ENCODE measurements around the gene TSPEAR.

Gene TSPEAR

DNA sequence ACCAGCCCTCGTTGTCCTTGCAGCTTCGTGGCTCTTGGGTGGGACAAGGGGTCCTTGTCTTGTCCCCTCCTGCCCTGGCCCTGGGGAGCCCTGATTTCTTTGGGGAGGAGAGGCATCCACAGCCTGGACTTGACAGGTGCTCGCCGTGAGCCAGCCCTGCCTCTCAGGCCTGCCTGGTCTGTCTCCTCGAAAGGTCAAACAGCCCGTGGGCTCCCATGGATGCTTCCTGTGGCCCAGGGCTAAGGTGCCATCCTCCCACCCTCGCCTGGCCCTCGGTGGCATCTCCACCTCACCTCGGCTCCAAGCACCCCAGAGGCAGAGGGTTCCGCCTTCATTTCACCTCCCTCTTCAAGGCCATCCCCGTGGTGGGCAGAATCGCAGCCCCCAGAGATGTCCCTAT is 247.0 kb downstream of the TSPEAR start:
- TF ChIP-seq, protein P1, sequence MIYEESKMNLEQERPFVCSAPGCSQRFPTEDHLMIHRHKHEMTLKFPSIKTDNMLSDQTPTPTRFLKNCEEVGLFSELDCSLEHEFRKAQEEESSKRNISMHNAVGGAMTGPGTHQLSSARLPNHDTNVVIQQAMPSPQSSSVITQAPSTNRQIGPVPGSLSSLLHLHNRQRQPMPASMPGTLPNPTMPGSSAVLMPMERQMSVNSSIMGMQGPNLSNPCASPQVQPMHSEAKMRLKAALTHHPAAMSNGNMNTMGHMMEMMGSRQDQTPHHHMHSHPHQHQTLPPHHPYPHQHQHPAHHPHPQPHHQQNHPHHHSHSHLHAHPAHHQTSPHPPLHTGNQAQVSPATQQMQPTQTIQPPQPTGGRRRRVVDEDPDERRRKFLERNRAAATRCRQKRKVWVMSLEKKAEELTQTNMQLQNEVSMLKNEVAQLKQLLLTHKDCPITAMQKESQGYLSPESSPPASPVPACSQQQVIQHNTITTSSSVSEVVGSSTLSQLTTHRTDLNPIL (CRISPR knock-in tag; IDR thresholded peaks at IDR 0.05; ENCODE audit: low read depth), result no peak
- TF ChIP-seq ISL1 (CRISPR knock-in tag; IDR thresholded peaks at IDR 0.05), result no peak
- no peak for TF ChIP-seq SNAI2 (CRISPR knock-in tag; IDR thresholded peaks at IDR 0.05)
- no peak for TF ChIP-seq RARB (CRISPR knock-in tag; IDR thresholded peaks at IDR 0.05)
- TF ChIP-seq ZNF70 (CRISPR knock-in tag; IDR thresholded peaks at IDR 0.05), result no peak
- TF ChIP-seq, protein P2, sequence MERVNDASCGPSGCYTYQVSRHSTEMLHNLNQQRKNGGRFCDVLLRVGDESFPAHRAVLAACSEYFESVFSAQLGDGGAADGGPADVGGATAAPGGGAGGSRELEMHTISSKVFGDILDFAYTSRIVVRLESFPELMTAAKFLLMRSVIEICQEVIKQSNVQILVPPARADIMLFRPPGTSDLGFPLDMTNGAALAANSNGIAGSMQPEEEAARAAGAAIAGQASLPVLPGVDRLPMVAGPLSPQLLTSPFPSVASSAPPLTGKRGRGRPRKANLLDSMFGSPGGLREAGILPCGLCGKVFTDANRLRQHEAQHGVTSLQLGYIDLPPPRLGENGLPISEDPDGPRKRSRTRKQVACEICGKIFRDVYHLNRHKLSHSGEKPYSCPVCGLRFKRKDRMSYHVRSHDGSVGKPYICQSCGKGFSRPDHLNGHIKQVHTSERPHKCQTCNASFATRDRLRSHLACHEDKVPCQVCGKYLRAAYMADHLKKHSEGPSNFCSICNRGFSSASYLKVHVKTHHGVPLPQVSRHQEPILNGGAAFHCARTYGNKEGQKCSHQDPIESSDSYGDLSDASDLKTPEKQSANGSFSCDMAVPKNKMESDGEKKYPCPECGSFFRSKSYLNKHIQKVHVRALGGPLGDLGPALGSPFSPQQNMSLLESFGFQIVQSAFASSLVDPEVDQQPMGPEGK (CRISPR knock-in tag; IDR thresholded peaks at IDR 0.05; ENCODE audit: borderline replicate concordance), result no peak
- TF ChIP-seq CSDC2 (CRISPR knock-in tag; IDR thresholded peaks at IDR 0.05), result no peak
- no peak for TF ChIP-seq ZFP3 (CRISPR knock-in tag; IDR thresholded peaks at IDR 0.05)
- TF ChIP-seq ESRRG (CRISPR knock-in tag; IDR thresholded peaks at IDR 0.05), result no peak
- ATAC-seq, result no peak

DNA sequence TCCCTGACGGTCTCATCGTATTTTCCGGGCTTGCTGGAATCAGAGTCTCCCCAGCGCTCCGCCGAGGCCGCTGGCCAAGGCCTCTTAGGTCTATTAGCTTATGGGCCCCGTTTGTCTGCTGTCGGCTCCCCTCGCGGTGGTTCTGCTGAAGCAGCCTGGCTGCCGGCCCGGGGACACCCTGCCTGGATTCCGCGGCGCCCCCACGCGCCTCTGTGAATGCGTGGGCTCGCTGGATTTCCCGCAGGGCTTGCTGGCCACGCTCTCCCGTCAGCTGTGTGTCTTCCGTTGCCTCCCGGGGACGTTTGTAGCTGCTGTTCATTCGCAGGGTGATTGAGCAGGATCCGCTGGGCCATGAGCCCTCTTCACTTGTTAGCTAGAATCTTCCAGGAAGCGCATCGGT is 247.6 kb downstream of the TSPEAR start:
- no peak for TF ChIP-seq SNAI2 (CRISPR knock-in tag; IDR thresholded peaks at IDR 0.05)
- TF ChIP-seq PPARA (CRISPR knock-in tag; IDR thresholded peaks at IDR 0.05; ENCODE audit: borderline replicate concordance), result no peak
- TF ChIP-seq ESRRG (CRISPR knock-in tag; IDR thresholded peaks at IDR 0.05), result no peak
- TF ChIP-seq, protein P3, sequence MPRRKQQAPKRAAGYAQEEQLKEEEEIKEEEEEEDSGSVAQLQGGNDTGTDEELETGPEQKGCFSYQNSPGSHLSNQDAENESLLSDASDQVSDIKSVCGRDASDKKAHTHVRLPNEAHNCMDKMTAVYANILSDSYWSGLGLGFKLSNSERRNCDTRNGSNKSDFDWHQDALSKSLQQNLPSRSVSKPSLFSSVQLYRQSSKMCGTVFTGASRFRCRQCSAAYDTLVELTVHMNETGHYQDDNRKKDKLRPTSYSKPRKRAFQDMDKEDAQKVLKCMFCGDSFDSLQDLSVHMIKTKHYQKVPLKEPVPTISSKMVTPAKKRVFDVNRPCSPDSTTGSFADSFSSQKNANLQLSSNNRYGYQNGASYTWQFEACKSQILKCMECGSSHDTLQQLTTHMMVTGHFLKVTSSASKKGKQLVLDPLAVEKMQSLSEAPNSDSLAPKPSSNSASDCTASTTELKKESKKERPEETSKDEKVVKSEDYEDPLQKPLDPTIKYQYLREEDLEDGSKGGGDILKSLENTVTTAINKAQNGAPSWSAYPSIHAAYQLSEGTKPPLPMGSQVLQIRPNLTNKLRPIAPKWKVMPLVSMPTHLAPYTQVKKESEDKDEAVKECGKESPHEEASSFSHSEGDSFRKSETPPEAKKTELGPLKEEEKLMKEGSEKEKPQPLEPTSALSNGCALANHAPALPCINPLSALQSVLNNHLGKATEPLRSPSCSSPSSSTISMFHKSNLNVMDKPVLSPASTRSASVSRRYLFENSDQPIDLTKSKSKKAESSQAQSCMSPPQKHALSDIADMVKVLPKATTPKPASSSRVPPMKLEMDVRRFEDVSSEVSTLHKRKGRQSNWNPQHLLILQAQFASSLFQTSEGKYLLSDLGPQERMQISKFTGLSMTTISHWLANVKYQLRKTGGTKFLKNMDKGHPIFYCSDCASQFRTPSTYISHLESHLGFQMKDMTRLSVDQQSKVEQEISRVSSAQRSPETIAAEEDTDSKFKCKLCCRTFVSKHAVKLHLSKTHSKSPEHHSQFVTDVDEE (CRISPR knock-in tag; IDR thresholded peaks at IDR 0.05), result no peak
- TF ChIP-seq ZNF8 (CRISPR knock-in tag; IDR thresholded peaks at IDR 0.05), result no peak
- no peak for ATAC-seq

DNA sequence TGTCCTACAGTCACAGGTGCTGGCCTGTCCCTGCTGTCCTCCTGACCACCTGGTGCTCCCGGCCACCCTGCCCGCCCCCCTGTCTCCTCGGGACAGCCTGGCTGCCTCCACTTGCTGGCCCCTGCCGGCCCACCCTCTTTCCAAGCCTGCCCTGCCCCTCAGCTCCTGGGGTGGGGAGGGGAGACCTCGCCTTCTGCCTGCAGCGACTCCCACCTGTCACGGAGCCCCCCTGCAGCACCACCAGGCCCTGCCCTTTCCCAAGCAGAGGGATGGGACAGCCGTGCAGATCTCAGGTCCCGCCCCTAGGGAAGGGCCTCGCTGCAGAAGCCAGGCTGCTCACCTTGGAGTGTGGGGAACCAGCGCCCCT is 248.6 kb downstream of the TSPEAR start:
- TF ChIP-seq, protein P4, sequence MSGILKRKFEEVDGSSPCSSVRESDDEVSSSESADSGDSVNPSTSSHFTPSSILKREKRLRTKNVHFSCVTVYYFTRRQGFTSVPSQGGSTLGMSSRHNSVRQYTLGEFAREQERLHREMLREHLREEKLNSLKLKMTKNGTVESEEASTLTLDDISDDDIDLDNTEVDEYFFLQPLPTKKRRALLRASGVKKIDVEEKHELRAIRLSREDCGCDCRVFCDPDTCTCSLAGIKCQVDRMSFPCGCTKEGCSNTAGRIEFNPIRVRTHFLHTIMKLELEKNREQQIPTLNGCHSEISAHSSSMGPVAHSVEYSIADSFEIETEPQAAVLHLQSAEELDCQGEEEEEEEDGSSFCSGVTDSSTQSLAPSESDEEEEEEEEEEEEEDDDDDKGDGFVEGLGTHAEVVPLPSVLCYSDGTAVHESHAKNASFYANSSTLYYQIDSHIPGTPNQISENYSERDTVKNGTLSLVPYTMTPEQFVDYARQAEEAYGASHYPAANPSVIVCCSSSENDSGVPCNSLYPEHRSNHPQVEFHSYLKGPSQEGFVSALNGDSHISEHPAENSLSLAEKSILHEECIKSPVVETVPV (CRISPR knock-in tag; IDR thresholded peaks at IDR 0.05), result no peak
- TF ChIP-seq ZNF8 (CRISPR knock-in tag; IDR thresholded peaks at IDR 0.05) (no peak), ESRRG (CRISPR knock-in tag; IDR thresholded peaks at IDR 0.05) (no peak), TCF4 (CRISPR knock-in tag; IDR thresholded peaks at IDR 0.05; ENCODE audit: borderline replicate concordance) (no peak), CSDC2 (CRISPR knock-in tag; IDR thresholded peaks at IDR 0.05) (no peak), OSR1 (CRISPR knock-in tag; IDR thresholded peaks at IDR 0.05) (no peak), SNAI2 (CRISPR knock-in tag; IDR thresholded peaks at IDR 0.05) (no peak), PPARA (CRISPR knock-in tag; IDR thresholded peaks at IDR 0.05; ENCODE audit: borderline replicate concordance) (no peak), ZFP30 (CRISPR knock-in tag; IDR thresholded peaks at IDR 0.05) (no peak), TOX (CRISPR knock-in tag; IDR thresholded peaks at IDR 0.05; ENCODE audit: borderline replicate concordance) (no peak)
- TF ChIP-seq, protein P5, sequence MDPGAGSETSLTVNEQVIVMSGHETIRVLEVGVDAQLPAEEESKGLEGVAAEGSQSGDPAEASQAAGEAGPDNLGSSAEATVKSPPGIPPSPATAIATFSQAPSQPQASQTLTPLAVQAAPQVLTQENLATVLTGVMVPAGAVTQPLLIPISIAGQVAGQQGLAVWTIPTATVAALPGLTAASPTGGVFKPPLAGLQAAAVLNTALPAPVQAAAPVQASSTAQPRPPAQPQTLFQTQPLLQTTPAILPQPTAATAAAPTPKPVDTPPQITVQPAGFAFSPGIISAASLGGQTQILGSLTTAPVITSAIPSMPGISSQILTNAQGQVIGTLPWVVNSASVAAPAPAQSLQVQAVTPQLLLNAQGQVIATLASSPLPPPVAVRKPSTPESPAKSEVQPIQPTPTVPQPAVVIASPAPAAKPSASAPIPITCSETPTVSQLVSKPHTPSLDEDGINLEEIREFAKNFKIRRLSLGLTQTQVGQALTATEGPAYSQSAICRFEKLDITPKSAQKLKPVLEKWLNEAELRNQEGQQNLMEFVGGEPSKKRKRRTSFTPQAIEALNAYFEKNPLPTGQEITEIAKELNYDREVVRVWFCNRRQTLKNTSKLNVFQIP (CRISPR knock-in tag; IDR thresholded peaks at IDR 0.05; ENCODE audit: borderline replicate concordance, low read depth), result no peak
- ATAC-seq, result no peak

DNA sequence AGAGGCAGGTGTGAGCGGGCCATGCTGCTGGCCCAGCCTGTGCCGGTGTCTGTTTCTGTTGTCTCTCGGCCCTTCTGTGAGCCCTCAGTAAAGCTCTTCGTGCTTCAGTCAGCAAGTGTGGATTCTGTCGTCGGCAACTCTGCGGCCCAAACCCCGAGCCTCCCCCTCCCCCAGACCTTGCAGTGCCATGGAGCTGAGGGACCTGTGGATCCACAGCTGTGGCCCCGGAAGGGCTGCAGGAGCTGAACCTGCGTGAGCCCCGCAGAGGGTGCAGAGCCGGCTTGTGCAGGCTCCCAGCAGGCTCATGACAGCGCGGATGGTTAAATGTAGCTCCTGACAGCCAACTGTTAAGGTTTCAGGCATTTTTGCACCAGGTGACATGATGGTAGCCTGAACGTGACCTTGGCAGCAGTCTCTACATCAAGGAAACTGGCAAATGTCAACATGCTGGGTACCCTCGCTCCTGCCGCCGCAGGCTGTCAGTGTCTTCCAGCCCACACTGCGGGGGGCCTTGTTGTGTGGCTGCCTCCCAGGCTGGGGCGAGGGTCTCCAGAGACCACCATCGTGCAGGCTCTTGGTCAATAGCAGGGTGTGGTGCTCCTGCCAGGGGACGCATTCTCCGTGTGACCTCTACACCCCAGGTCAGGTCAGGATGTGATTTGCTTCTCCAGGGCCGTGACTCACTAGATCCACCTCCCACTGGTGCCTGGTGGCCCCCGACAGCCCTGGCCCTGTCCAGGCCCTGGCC is 249.1 kb downstream of the TSPEAR start:
- no peak for ATAC-seq
- TF ChIP-seq ZFP3 (CRISPR knock-in tag; IDR thresholded peaks at IDR 0.05) (no peak), TOX (CRISPR knock-in tag; IDR thresholded peaks at IDR 0.05; ENCODE audit: borderline replicate concordance) (no peak), ZNF8 (CRISPR knock-in tag; IDR thresholded peaks at IDR 0.05) (no peak), GLIS3 (CRISPR knock-in tag; IDR thresholded peaks at IDR 0.05) (no peak), ZC3H10 (CRISPR knock-in tag; IDR thresholded peaks at IDR 0.05) (no peak), ARNTL (CRISPR knock-in tag; IDR thresholded peaks at IDR 0.05; ENCODE audit: borderline replicate concordance, low read depth) (no peak), ISL1 (CRISPR knock-in tag; IDR thresholded peaks at IDR 0.05) (no peak), TCF4 (CRISPR knock-in tag; IDR thresholded peaks at IDR 0.05; ENCODE audit: borderline replicate concordance) (no peak), ESRRG (CRISPR knock-in tag; IDR thresholded peaks at IDR 0.05) (no peak)
- TF ChIP-seq, protein P5 (CRISPR knock-in tag; IDR thresholded peaks at IDR 0.05; ENCODE audit: borderline replicate concordance, low read depth), result no peak
- TF ChIP-seq, protein P3 (CRISPR knock-in tag; IDR thresholded peaks at IDR 0.05), result no peak

Measured in SK-N-SH treated with all-trans-retinoic acid at 6 μM for 48 hours (cell line).